COLO668 (cell line): ENCODE measurements around the gene DPH7.
A peak's percentile ranks its signal among the peaks of the same experiment; 100 is the strongest.
"Not testable (repeated sequence)": the region's sequence is repeated elsewhere in the genome, so short reads cannot be mapped to it uniquely, and the experiment has no call there.

Source experiments
- DNase-seq: peaks from one replicate; lab custom pipeline; 2025; ENCODE audit not compliant: unreplicated experiment; lab: John Stamatoyannopoulos, UW

The DPH7 gene

GRCh38 chr9:137581361-137582285 lies 2.9 kb upstream of the DPH7 start:
- DNase-seq = no peak

DNA sequence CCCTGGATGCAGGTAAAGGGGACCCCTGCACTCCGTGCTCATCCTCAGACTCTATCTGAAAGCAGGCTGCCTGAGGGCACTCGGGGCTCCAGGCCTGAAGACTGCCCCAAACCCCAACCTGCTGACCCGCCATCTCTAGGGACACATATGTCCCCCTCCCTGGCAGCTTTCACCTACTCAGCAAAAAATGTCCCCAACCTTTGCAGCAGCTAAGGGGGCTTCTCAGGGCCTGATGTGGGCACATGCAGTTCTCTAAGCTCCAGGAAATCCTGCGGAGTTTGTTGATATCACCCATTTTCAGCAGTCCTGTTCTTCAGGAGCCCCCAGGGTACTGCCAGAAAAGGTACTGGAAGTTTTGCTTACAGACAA lies 2.2 kb upstream of the DPH7 start:
- no peak for DNase-seq

- peak; percentile 35 for DNase-seq
Observed at GRCh38 chr9:137580209-137580953, 1.7 kb upstream of the DPH7 start.

GRCh38 chr9:137579259-137579604 lies 507 bp upstream of the DPH7 start:
- no peak for DNase-seq

DNA sequence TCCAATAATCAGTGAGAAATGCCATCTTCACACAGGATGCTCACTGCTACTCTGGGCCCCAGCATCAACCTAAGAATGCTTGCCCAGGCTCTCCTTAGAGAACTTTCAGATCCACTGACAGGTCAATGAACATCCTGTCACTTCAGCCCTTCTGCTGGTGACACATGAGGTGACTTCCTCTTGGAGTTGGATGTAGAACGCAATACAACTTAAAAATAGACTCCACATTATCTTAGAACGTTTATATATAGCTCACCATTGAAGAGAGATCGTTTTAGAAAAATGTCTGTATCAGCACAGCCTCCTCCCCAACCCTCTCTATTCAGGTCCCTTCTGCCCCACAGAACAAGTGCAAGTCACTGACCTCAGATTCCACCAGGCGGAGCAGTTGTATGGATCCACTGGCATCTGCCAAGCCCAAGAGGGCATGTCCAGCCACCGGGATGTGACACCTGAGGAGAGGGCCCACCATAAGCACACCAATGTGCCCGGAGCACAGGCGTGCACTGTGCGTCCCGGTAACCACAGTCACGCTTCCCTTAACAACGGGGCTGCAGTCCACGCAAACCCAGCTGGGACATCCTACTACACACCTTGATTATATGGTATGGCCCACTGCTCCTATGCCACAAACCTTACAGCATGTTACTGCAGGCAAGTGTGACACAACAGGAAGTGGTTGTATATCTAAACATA lies 2.9 kb downstream of the DPH7 start:
- DNase-seq = no peak

GRCh38 chr9:137575364-137575715 lies 3.4 kb downstream of the DPH7 start:
- no peak for DNase-seq

DNA sequence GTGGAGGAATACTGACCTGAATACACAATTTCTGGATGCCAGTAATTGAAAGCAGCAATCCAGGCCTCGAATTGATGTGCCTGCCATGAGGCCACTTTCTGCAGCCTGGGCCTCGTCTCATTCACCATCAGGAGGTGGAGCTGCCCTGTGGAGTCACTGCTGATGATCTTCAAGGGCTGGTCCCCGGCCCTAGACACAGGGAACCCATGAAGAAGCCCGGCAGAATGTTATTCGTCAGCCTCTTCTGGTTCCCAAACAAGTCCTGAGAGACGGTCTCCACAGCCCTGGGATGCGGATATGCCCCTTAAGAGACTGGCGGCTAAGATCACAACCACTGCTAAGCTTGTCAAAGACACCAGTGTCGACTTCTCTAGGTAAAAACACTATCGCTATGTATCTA lies 4.5 kb downstream of the DPH7 start:
- no peak for DNase-seq

- DNase-seq = no peak
Observed at GRCh38 chr9:137570566-137570965, 8.2 kb downstream of the DPH7 start.

DNA sequence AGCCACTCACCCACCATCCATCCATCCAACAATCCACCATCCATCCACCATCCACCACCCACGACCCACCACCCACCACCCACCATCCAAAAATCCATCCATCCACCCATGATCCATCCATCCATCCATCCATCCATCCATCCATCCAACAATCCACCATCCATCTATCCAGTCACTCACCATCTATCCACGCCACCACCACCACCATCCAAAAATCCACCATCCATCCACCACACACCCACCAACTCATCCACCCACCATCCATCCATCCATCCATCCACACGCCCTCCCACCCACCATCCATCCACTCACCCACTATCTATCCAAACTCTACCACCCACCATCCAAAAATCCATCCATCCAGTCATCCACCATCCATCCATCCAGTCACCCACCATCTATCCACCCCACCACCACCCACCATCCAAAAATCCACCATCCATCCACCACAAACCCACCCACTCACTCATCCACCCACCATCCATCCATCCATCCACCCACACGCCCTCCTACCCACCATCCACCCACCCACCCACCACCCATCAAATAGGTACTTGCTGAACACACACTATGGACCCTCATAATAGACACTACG lies 9.0 kb downstream of the DPH7 start:
- DNase-seq = no peak

DNA sequence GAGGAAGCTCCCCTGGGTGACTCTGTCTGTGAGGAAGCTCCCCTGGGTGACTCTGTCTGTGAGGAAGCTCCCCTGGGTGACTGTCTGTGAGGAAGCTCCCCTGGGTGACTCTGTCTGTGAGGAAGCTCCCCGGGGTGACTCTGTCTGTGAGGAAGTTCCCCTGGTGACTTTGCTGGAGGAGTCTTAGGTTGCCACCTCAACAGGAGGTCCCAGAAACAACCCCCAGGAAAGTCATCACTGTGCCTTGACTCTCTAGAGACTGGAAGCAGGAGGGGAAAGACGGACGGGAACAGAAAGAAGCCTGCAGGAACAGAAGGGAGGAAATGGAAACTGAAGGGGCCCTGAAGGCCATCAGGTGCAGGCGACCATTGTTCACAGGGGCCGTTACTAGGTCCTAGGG lies 10.3 kb downstream of the DPH7 start:
- DNase-seq = not testable (repeated sequence)

DNA sequence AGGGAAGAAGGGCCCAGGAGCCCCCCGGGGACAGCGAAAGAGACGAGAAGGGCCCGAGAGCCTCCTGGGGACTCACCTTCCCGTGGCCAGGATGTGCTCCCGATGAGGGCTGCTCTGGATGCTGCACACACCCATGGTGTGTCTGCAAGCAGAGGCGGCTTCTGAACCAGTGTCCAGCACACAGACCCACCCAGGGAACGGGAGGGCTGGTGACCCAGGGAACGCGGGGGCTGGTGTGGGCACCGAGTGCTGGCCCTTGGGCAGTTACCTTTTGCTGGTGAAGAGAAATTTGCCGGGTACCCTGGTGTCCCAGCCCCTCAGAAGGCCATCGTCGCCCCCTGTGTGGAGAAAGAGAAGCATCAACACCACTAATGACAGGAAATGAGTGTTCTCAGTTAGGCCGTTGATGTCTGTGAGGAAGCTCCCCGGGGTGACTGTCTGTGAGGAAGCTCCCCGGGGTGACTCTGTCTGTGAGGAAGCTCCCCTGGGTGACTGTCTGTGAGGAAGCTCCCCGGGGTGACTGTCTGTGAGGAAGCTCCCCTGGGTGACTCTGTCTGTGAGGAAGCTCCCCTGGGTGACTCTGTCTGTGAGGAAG lies 13.8 kb downstream of the DPH7 start:
- DNase-seq = no peak

GRCh38 chr9:137564134-137564533 lies 14.6 kb downstream of the DPH7 start:
- DNase-seq = no peak

- no peak for DNase-seq
Observed at GRCh38 chr9:137558127-137558526, 20.6 kb downstream of the DPH7 start.

GRCh38 chr9:137556069-137556838 lies 22.5 kb downstream of the DPH7 start:
- DNase-seq = no peak

DNA sequence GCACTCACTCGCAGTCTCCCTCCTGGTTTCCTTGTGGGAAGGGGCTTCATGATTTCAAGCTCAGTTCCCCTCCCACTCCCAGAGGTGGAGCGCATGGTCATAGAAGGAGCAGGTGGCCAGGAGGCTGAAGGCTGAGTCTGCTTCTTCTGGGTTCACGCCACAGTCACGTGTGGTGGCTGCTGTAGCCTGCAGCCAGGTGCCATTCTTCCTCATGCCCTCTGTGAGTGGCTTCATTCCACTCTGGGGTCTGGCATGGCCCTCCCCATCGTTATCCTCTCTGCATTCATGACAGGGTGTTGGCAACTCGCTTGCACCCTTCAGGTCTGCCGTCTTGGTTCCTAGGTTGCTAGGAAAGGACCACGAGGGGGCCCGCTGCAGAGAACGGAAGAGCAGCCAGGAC lies 23.5 kb downstream of the DPH7 start:
- DNase-seq = no peak

- DNase-seq = no peak
Observed at GRCh38 chr9:137554349-137554748, 24.4 kb downstream of the DPH7 start.

GRCh38 chr9:137553654-137554053 lies 25.1 kb downstream of the DPH7 start:
- DNase-seq = not testable (repeated sequence)

DNA sequence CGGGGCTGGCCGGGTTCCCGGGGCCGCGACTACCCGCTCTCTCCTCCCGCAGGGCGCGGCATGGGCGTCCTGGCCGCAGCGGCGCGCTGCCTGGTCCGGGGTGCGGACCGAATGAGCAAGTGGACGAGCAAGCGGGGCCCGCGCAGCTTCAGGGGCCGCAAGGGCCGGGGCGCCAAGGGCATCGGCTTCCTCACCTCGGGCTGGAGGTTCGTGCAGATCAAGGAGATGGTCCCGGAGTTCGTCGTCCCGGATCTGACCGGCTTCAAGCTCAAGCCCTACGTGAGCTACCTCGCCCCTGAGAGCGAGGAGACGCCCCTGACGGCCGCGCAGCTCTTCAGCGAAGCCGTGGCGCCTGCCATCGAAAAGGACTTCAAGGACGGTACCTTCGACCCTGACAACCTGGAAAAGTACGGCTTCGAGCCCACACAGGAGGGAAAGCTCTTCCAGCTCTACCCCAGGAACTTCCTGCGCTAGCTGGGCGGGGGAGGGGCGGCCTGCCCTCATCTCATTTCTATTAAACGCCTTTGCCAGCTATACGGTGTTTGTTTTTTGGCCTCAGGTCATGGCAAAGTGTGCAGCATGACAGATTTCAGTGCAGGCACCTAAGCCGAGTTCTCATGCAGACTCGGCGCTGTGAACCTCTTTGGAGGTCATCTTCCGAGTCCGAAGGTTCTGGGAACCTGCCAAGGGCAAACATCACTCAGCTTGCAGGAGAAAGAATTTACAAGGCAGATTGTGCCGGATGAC lies 26.5 kb downstream of the DPH7 start:
- DNase-seq = peak; percentile 59

- peak; percentile 96 for DNase-seq
Observed at GRCh38 chr9:137551264-137552021, 27.3 kb downstream of the DPH7 start, which contains the start of gene MRPL41. TSS of gene MRPL41 (plus strand) at chr9:137551879. CDS start at chr9:137552082, 203 bp downstream.
